K562 (cell line): ENCODE measurements around the gene CAMSAP3. TPM values are rescaled to one million over a fixed set of nuclear protein-coding genes. Genes with fewer than 3 reads are reported as not detected.

Source experiments
- ATAC-seq: fragments of 200-7000 bp; cut with Tn5 transposase; 3 replicates; pipeline ENCODE4 v1.9.1; 2020; ENCODE audit warnings: moderate library complexity
- BruUV-seq: library from RNA; stranded (reverse); fragments of 400-500 nt; replicated peaks from 2 replicates; lab custom pipeline; 2021; lab: Mats Ljungman, UMichigan
- CTCF ChIA-PET: fragments of 300-600 bp; formaldehyde crosslinking; extraction: SDS; loops from one replicate; lab custom pipeline; 2021; ENCODE audit warnings: low intra/inter-chr PET ratio; lab: Yijun Ruan, JAX
- POLR2A ChIA-PET: fragments of 300-600, 350-650 bp; sonication (Branson Sonifier 250); formaldehyde crosslinking; extraction: SDS; loops from one replicate; lab custom pipeline; 2021; ENCODE audit warnings: antibody characterized with exemption, inconsistent platforms; lab: Yijun Ruan, JAX
- DNase-seq, 4 experiments: peaks; one replicate each; pipeline versions ENCODE4 v3.0.0 to v3.0.0-alpha.2; 2011 to 2018; ENCODE audit warnings: low spot score in 3 of 4, mixed read lengths in 3 of 4; ENCODE audit errors: extremely low read depth in 1 of 4
- FAIRE-seq: peaks from 2 replicates; lab custom pipeline; 2011; peaks lifted over from hg19 to GRCh38; lab: Jason Lieb, UNC
- H2AFZ ChIP-seq: 2 replicates; pipeline ENCODE4 v1.6.0; 2011; ENCODE audit warnings: low read depth, low read length, control low read depth, inconsistent platforms
- H3K27ac ChIP-seq: fragments of 200-600 bp; 3 replicates; pipeline ENCODE4 v1.8.0; 2011; ENCODE audit warnings: low read depth, mild to moderate bottlenecking, control low read depth, inconsistent platforms, low read length, moderate library complexity, mixed read lengths; ENCODE audit errors: extremely low read depth
- H3K27me3 ChIP-seq, 2 experiments: fragments of 300-600 bp in 1 of 2; 2 replicates in 1 of 2; 3 replicates in 1 of 2; pipeline versions ENCODE4 v1.6.0 to v1.8.0; 2011; ENCODE audit warnings: inconsistent platforms in 2 of 2, low read length in 2 of 2, mild to moderate bottlenecking in 1 of 2, mixed read lengths in 1 of 2, moderate library complexity in 1 of 2; ENCODE audit not compliant: control insufficient read depth in 2 of 2, insufficient read depth in 2 of 2
- H3K36me3 ChIP-seq: fragments of 300-600 bp; 3 replicates; pipeline ENCODE4 v1.8.0; 2011; ENCODE audit warnings: mild to moderate bottlenecking, low read length, inconsistent platforms; ENCODE audit not compliant: control insufficient read depth, insufficient read depth
- H3K4me1 ChIP-seq, 2 experiments: fragments of 200-600 bp in 1 of 2; replicated peaks in 1 of 2; 2 replicates in 1 of 2; 3 replicates in 1 of 2; pipeline versions ENCODE4 v1.5.1 to v1.8.0; 2011; ENCODE audit warnings: inconsistent platforms in 2 of 2, low read length in 2 of 2, mild to moderate bottlenecking in 1 of 2, mixed read lengths in 1 of 2, moderate library complexity in 1 of 2; ENCODE audit not compliant: control insufficient read depth in 2 of 2, insufficient read depth in 2 of 2
- H3K4me2 ChIP-seq: 2 replicates; pipeline ENCODE4 v1.6.1; 2011; ENCODE audit warnings: low read length, control low read depth, inconsistent platforms, mixed read lengths; ENCODE audit not compliant: insufficient read depth
- H3K4me3 ChIP-seq: fragments of 200-600 bp; sonication (generic), shearing (Covaris generic); 2 replicates; pipeline ENCODE4 v1.5.1; 2016; ENCODE audit warnings: control low read depth, inconsistent platforms
- H3K79me2 ChIP-seq: fragments of 200-600 bp; 3 replicates; pipeline ENCODE4 v1.8.0; 2011; ENCODE audit warnings: low read length, inconsistent platforms; ENCODE audit not compliant: control insufficient read depth, insufficient read depth
- H3K9ac ChIP-seq, 2 experiments: 2 replicates each; pipeline versions ENCODE4 v1.6.0 to v1.6.1; 2011; ENCODE audit warnings: low read depth in 2 of 2, low read length in 2 of 2, control low read depth in 1 of 2, inconsistent platforms in 1 of 2, mild to moderate bottlenecking in 1 of 2, mixed read lengths in 1 of 2; ENCODE audit not compliant: insufficient read depth in 1 of 2
- H3K9me1 ChIP-seq: one replicate; pipeline ENCODE4 v1.6.0; 2011; ENCODE audit warnings: inconsistent platforms, mild to moderate bottlenecking, low read length, moderate library complexity; ENCODE audit not compliant: control insufficient read depth, insufficient read depth
- H3K9me3 ChIP-seq: replicated peaks from 2 replicates; pipeline ENCODE4 v1.5.1; 2011; ENCODE audit warnings: low read depth, low read length, inconsistent platforms; ENCODE audit not compliant: control insufficient read depth, insufficient read depth
- H4K20me1 ChIP-seq: replicated peaks from 2 replicates; pipeline ENCODE4 v1.6.1; 2011; ENCODE audit warnings: low read length, inconsistent platforms, mixed read lengths; ENCODE audit not compliant: control insufficient read depth, insufficient read depth
- BRCA1 ChIP-seq, 2 experiments: fragments of 450-650 bp in 1 of 2; sonication (generic) in 1 of 2; formaldehyde crosslinking in 1 of 2; IDR thresholded peaks; 2 replicates each; pipeline versions ENCODE4 v1.5.0 to v1.6.1; 2017 to 2020; ENCODE audit warnings: mild to moderate bottlenecking in 1 of 2, missing genetic modification reagents in 1 of 2
- ESRRA ChIP-seq: fragments of 450-650 bp; IDR thresholded peaks from 2 replicates; pipeline ENCODE4 v1.6.1; 2014; ENCODE audit warnings: low read depth, mild to moderate bottlenecking, moderate library complexity, borderline replicate concordance
- FOXP4 ChIP-seq: sonication (generic); formaldehyde crosslinking; IDR thresholded peaks from 2 replicates; pipeline ENCODE4 v1.8.0; 2022; ENCODE audit warnings: mild to moderate bottlenecking, missing genetic modification reagents, borderline replicate concordance
- HINFP ChIP-seq: fragments of 450-650 bp; conservative IDR thresholded peaks from 2 replicates; pipeline ENCODE4 v1.6.1; 2016; ENCODE audit warnings: missing genetic modification characterization, low read depth, mild to moderate bottlenecking, control low read depth, missing compliant biosample characterization
- IRF2 ChIP-seq: sonication (generic); formaldehyde crosslinking; IDR thresholded peaks from 2 replicates; pipeline ENCODE4 v1.8.1; 2022; ENCODE audit warnings: mild to moderate bottlenecking, missing genetic modification reagents
- SAFB2 ChIP-seq: fragments of 200-400 bp; formaldehyde crosslinking; IDR thresholded peaks from 2 replicates; pipeline ENCODE4 v1.6.1; 2018; ENCODE audit warnings: borderline replicate concordance, low read length, low read depth, moderate library complexity; ENCODE audit not compliant: severe bottlenecking
- ZBTB17 ChIP-seq: fragments of 450-650 bp; formaldehyde crosslinking; IDR thresholded peaks from 2 replicates; pipeline ENCODE4 v1.4.0; 2020; ENCODE audit warnings: mild to moderate bottlenecking
- WGBS: fragments of 100-300 bp; shearing (Covaris generic); methylation state at CpG from one replicate; pipeline ENCODE4 v1.1.6; 2016; ENCODE audit warnings: low coverage, mixed read lengths; ENCODE audit not compliant: insufficient coverage; ENCODE audit errors: missing lambda C conversion rate; 5-methylcytosine and 5-hydroxymethylcytosine counted together
- in situ Hi-C: fragments of 300-500 bp; cut with MboI; formaldehyde crosslinking; loops from 4 replicates; pipeline ENCODE4 v1.15.0; 2018; ENCODE audit warnings: inconsistent platforms, mixed read lengths
- intact Hi-C: fragments of 100-400 bp; cut with micrococcal nuclease; formaldehyde crosslinking; loops from 2 replicates; pipeline ENCODE4 v1.14.2; 2022
- polyA plus RNA-seq, 8 experiments: library from polyadenylated mRNA; depleted of rRNA in 4 of 8; stranded (reverse) in 5 of 8; unstranded in 3 of 8; fragments of >200 nt; fragmentation: Nextera tagmentation in 2 of 8; fragmentation: Illumina TruSeq in 1 of 8; extraction: Ambion mirVana in 2 of 8; extraction: Trizol in 1 of 8; gene quantifications; 2 replicates each; pipeline versions ENCODE4 v1.2.1 to v1.2.3, GENCODE V29; 2011 to 2014; ENCODE audit warnings: inconsistent platforms in 1 of 8, missing spikeins in 1 of 8
- total RNA-seq, 7 experiments: library from RNA; depleted of rRNA in 6 of 7; stranded (reverse); fragments of >200 nt in 6 of 7; fragmentation: Illumina TruSeq in 2 of 7; extraction: Trizol in 2 of 7; gene quantifications; 2 replicates each; pipeline versions ENCODE4 v1.2.1 to v1.2.3, GENCODE V29; 2011 to 2021; ENCODE audit warnings: low replicate concordance in 1 of 7

Gene CAMSAP3
- total and polyA plus RNA-seq, 9 of the 15 experiments (the other 6 are each of a cell fraction or from before 2014, with no cell fraction given), result 0.01 to 0.89 (median 0.22) TPM; not detected in 1

GRCh38 chr19:7633698-7634097 lies 38.0 kb downstream of the CAMSAP3 start, which contains the start of gene PCP2:
TSS of gene PCP2 (minus strand) at chr19:7633719. CDS start at chr19:7633457, 262 bp downstream.
- CTCF ChIA-PET, result no interaction called here

More at GRCh38 chr19:7633698-7634097, 38.0 kb downstream of the CAMSAP3 start, which contains the start of gene PCP2:
- peaks cover 19 to 38% of the 10 kb centered on the region in 2 experiments; a peak in 4 of 5 replicates for H3K4me1 ChIP-seq
- POLR2A ChIA-PET, result interaction anchor here (0.5 to 0.8 kb wide), 5 partner anchors 9 to 98 kb away, joined by 3 to 4 read pairs (median 3); partner anchors contain the start of gene PNPLA6
- ATAC-seq, result no peak
- H3K27me3 ChIP-seq, result no peaks in the 10 kb centered on the region
- H3K36me3 ChIP-seq, result peaks cover 17% of the 10 kb centered on the region; the same call in 2 of the 3 replicates
- no peaks in the 10 kb centered on the region for H3K9me1 ChIP-seq
- intact Hi-C loops, result no loop called here
- no peak for FAIRE-seq
- WGBS, result 60% methylated on average over 1 of the region's 2 CpGs
- in situ Hi-C loops, result no loop called here
- H3K9me3 ChIP-seq, result no peaks in the 10 kb centered on the region
- no peak for TF ChIP-seq IRF2 (CRISPR knock-in tag)
- TF ChIP-seq FOXP4 (CRISPR knock-in tag), result no peak
- no peak for TF ChIP-seq ZBTB17 (CRISPR knock-in tag)
- TF ChIP-seq SAFB2, result no peak
- TF ChIP-seq HINFP (tag), result no peak
- no peak for TF ChIP-seq ESRRA
- TF ChIP-seq BRCA1 (IDR thresholded peaks at IDR 0.05), result no peak
- no peak for TF ChIP-seq BRCA1 (CRISPR knock-in tag; IDR thresholded peaks at IDR 0.05)
- TF ChIP-seq, all 486 proteins: peak for 0
- no TSS peak for BruUV-seq
- peak within 1 kb of the TSS in 1 of 2 experiments; percentile 39; a peak in 1 of 4 replicates for H3K9ac ChIP-seq
- no peak within 1 kb of the TSS for H3K27ac ChIP-seq
- no peak within 1 kb of the TSS for H3K4me2 ChIP-seq
- DNase-seq, result no peak
- no peak within 1 kb of the TSS for H3K4me3 ChIP-seq
- peaks cover 46% of the 10 kb centered on the region for H3K79me2 ChIP-seq
- peaks cover under 1% of the 10 kb centered on the region; the same call in 1 of the 2 replicates for H4K20me1 ChIP-seq
- no peak within 1 kb of the TSS for H2AFZ ChIP-seq
